Measurements from ENCODE around the gene DNLZ. TPM values are rescaled to one million over a fixed set of nuclear protein-coding genes. Genes with fewer than 3 reads are reported as not detected.

The DNLZ gene
- total and polyA plus RNA-seq, 10 of the 15 experiments (the other 5 are each of a cell fraction or from before 2014, with no cell fraction given), result 0.66 to 29.7 (median 14.7) TPM; not detected in 1

DNA sequence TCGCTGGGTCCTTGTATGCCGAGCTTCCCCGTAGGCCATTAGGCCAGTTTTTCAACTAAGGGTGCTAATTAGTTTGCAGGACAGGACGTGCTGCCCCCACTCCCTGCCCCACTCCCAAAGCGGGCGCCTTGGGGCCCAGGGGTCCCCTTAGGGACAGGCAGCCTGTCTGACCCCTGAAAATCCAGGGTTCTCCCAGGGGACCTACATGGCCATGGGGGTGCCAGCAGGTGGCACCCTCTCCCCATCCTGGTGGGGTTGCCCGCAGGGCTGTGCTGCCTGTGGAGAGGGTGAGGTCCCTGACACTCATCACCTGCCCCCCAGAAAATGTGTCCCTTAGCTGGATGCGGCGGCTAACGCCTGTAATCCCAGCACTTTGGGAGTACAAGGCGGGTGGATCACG lies 51.1 kb downstream of the DNLZ start (continued):
- no peak for TF ChIP-seq ETV6 (conservative IDR thresholded peaks at IDR 0.05 in 1 of 2, IDR thresholded peaks at IDR 0.05 in 1 of 2; ENCODE audit: borderline replicate concordance in 1 of 2, low read depth in 1 of 2)

DNA sequence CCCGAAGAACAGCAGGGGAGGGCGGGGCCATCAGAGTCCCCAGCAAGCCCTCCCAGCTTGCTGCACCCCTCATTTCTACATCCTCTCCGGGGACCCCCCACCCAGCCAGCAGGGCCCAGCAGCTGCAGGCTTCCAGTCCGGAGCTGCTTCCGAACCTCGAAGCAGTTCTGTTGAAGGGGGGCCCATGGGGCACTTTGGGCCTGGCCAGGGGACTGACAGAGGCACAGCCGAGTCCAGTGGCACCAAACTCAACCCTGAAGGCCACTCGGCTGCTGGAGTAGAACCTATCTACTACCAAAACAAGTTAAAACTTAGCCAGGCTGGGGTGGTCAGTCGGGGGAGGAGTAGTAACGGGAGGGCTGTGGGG lies 51.6 kb downstream of the DNLZ start:
- in situ Hi-C loops (cut with MboI), result no loop called here
- Histone ChIP-seq H3K36me3 (ENCODE audit: control insufficient read depth in 2 of 2, insufficient read depth in 2 of 2, low read length in 1 of 2) (no peaks in the 10 kb centered on the region), H3K79me2 (ENCODE audit: control insufficient read depth, insufficient read depth, low read length) (no peaks in the 10 kb centered on the region), H3K4me3 (no peak overlapping the region), H2AFZ (ENCODE audit: control insufficient read depth, low read depth, low read length) (no peak overlapping the region), H4K20me1 (ENCODE audit: control insufficient read depth, insufficient read depth) (no peaks in the 10 kb centered on the region), H3K4me1 (ENCODE audit: control insufficient read depth, insufficient read depth, low read length) (peaks cover 3% of the 10 kb centered on the region), H3K4me2 (ENCODE audit: control insufficient read depth, insufficient read depth) (no peak overlapping the region), H3K27ac (ENCODE audit: control insufficient read depth, insufficient read depth) (no peak overlapping the region), H3K9ac (ENCODE audit: control insufficient read depth, insufficient read depth, low read length) (no peak overlapping the region), H3K27me3 (replicated peaks in 1 of 2; ENCODE audit: control insufficient read depth in 2 of 2, insufficient read depth in 2 of 2, low read length in 1 of 2) (no peaks in the 10 kb centered on the region; a peak in 1 of 4 replicates), H3K9me3 (replicated peaks; ENCODE audit: control insufficient read depth, insufficient read depth, low read length) (peaks cover 8% of the 10 kb centered on the region; the same call in 2 of the 3 replicates)
- intact Hi-C loops (cut with micrococcal nuclease; ENCODE audit: unreplicated experiment), result no loop called here
- SMC1A ChIA-PET (ENCODE audit: uncharacterized antibody, unreplicated experiment), result no interaction called here
- no peak for ATAC-seq
- TF ChIP-seq ZBED1 (IDR thresholded peaks at IDR 0.05; ENCODE audit: borderline replicate concordance) (no peak), RAD51 (IDR thresholded peaks at IDR 0.05) (no peak), ZZZ3 (IDR thresholded peaks at IDR 0.05; ENCODE audit: control insufficient read depth, insufficient read length, low read depth) (no peak), STAT1 (conservative IDR thresholded peaks at IDR 0.05) (no peak)
- FAIRE-seq, result no peak
- DNase-seq (ENCODE audit: low read depth, low spot score), result no peak
- WGBS (ENCODE audit: insufficient coverage, insufficient replicate concordance, low lambda C conversion rate, missing lambda C conversion rate), result 14% methylated on average over 10 of the region's 10 CpGs
- no TSS peak for BruUV-seq (replicated peaks)
- CTCF ChIA-PET, result interaction anchor here (1.3 kb wide), 1 partner anchor 90 kb away, joined by 3 read pairs; no protein-coding TSS in a partner anchor
- RAD21 ChIA-PET (ENCODE audit: unreplicated experiment), result interaction anchor here (1.3 kb wide), 1 partner anchor 51 kb away, joined by 4 read pairs; the partner anchor contains the start of gene DNLZ
- POLR2A ChIA-PET, result no interaction called here

All from GM12878 (cell line).